ENCODE measurements around the gene RPS26.

The RPS26 gene

GRCh38 chr12:56086096-56086495 is 44.4 kb downstream of the RPS26 start:
- Histone ChIP-seq H3K9me3 (no peaks in the 10 kb centered on the region), H3K4me3 (no peak overlapping the region), H3K27me3 (no peaks in the 10 kb centered on the region), H3K27ac (no peak overlapping the region), H3K36me3 (peaks cover 0 to 7% (median 0%) of the 10 kb centered on the region in 3 donors), H3K4me1 (peaks cover 0 to 3% (median 0%) of the 10 kb centered on the region in 4 donors)
- DNase-seq: no peak
- intact Hi-C loops (cut with DNase I; ENCODE audit: low total_unique reads): no loop called here
- TF ChIP-seq CTCF (IDR thresholded peaks at IDR 0.05): no peak

GRCh38 chr12:56086608-56087007 is 44.9 kb downstream of the RPS26 start:
- Histone ChIP-seq H3K36me3 (peaks cover 0 to 7% (median 0%) of the 10 kb centered on the region in 3 donors), H3K27ac (no peak overlapping the region), H3K9me3 (no peaks in the 10 kb centered on the region), H3K27me3 (no peaks in the 10 kb centered on the region), H3K4me3 (no peak overlapping the region), H3K4me1 (peaks cover 0 to 3% (median 0%) of the 10 kb centered on the region in 4 donors)
- DNase-seq: no peak
- intact Hi-C loops (cut with DNase I; ENCODE audit: low total_unique reads): no loop called here
- TF ChIP-seq CTCF (IDR thresholded peaks at IDR 0.05): no peak

- Histone ChIP-seq H3K4me3 (no peak overlapping the region), H3K36me3 (peaks cover 0 to 7% (median 0%) of the 10 kb centered on the region in 3 donors), H3K27ac (no peak overlapping the region), H3K4me1 (peaks cover 0 to 3% (median 0%) of the 10 kb centered on the region in 4 donors), H3K9me3 (no peaks in the 10 kb centered on the region), H3K27me3 (no peaks in the 10 kb centered on the region)
- TF ChIP-seq CTCF (IDR thresholded peaks at IDR 0.05): no peak
- intact Hi-C loops (cut with DNase I; ENCODE audit: low total_unique reads): no loop called here
- DNase-seq: no peak
Observed at GRCh38 chr12:56087220-56087619, 45.5 kb downstream of the RPS26 start.
